PC-3 (cell line): ENCODE measurements around the gene RPL27.
"Not testable (repeated sequence)": the region's sequence is repeated elsewhere in the genome, so short reads cannot be mapped to it uniquely, and the experiment has no call there.

Experiments used
- CTCF ChIP-seq: fragments of 300-600 bp; sonication (generic); conservative IDR thresholded peaks from 2 replicates; pipeline ENCODE4 v1.5.1; 2017; ENCODE audit warnings: antibody characterized with exemption, low read depth, mild to moderate bottlenecking, low read length
- EZH2 ChIP-seq: fragments of 300-600 bp; sonication (generic); IDR thresholded peaks from one replicate; pipeline ENCODE4 v1.6.1; 2017; ENCODE audit warnings: antibody characterized with exemption, mild to moderate bottlenecking, low read length; ENCODE audit not compliant: unreplicated experiment
- EZH2phosphoT487 ChIP-seq: fragments of 300-600 bp; sonication (generic); IDR thresholded peaks from 2 replicates; pipeline ENCODE4 v1.6.1; 2018; ENCODE audit warnings: mild to moderate bottlenecking, antibody characterized with exemption, low read length, borderline replicate concordance

- TF ChIP-seq EZH2, CTCF, EZH2phosphoT487: not testable (repeated sequence)
Measured at GRCh38 chr17:42975701-42976100, 22.5 kb upstream of the RPL27 start.
